ENCODE results near the gene GNAL.
A peak's percentile ranks its signal among the peaks of the same experiment; 100 is the strongest.
"Not testable (repeated sequence)": the region's sequence is repeated elsewhere in the genome, so short reads cannot be mapped to it uniquely, and the experiment has no call there.

Gene GNAL

DNA sequence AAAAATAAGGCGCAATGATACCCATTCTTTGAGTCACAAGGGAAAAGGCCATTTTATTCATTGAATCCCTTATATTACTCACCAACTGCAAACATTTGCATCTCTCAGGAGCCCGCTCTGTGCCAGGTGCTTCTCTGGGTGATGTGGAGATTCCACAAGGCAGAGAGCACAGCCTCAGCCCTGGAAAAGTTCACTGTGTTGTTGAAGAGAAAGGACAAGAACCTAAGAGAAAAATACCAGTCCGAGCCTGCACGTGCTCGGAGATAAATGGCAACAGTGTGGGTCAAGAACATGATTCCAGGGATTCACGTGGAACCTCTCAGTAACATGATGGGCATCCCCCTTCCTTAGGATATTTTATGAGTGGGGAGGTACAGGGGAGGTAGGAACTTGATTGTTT is 11.8 kb downstream of the GNAL start:
- Histone ChIP-seq H3K9ac (ENCODE audit: low read length) (no peak overlapping the region), H3K27ac (ENCODE audit: low read length) (no peak overlapping the region), H3K4me3 (ENCODE audit: low read length) (no peak overlapping the region), H3K36me3 (ENCODE audit: control insufficient read depth, low read depth, low read length) (no peaks in the 10 kb centered on the region), H3K9me3 (ENCODE audit: control insufficient read depth, low read depth, low read length) (no peaks in the 10 kb centered on the region), H3K27me3 (ENCODE audit: control insufficient read depth, insufficient read depth, low read length) (no peaks in the 10 kb centered on the region), H3K4me1 (ENCODE audit: control insufficient read depth, low read depth, low read length) (no peaks in the 10 kb centered on the region)

DNA sequence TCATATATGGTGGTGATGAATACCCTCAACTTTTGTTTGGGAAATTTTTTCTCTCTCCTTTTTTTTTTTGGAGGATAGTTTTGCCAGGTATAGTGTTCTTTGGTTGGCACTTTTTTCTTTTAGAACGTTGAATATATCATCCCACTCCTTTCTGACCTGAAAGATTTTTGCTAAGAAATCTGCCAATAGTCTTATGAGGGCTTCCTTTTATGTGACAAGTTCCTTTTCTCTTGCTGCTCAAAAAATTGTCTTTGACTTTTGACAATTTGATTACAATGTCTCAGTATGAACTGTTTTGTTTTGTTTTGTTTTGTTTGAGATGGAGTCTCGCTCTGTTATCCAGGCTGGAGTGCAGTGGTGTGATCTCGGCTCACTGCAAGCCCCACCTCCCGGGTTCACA is 21.5 kb downstream of the GNAL start:
- no peaks in the 10 kb centered on the region for H3K9me3 ChIP-seq (ENCODE audit: control insufficient read depth, low read depth, low read length)
- no peak overlapping the region for H3K27ac ChIP-seq (ENCODE audit: low read length)
- no peak overlapping the region for H3K4me3 ChIP-seq (ENCODE audit: low read length)
- H3K27me3 ChIP-seq (ENCODE audit: control insufficient read depth, insufficient read depth, low read length) = peaks cover 5% of the 10 kb centered on the region
- peaks cover 17% of the 10 kb centered on the region for H3K4me1 ChIP-seq (ENCODE audit: control insufficient read depth, low read depth, low read length)
- H3K36me3 ChIP-seq (ENCODE audit: control insufficient read depth, low read depth, low read length) = no peaks in the 10 kb centered on the region
- H3K9ac ChIP-seq (ENCODE audit: low read length) = no peak overlapping the region

DNA sequence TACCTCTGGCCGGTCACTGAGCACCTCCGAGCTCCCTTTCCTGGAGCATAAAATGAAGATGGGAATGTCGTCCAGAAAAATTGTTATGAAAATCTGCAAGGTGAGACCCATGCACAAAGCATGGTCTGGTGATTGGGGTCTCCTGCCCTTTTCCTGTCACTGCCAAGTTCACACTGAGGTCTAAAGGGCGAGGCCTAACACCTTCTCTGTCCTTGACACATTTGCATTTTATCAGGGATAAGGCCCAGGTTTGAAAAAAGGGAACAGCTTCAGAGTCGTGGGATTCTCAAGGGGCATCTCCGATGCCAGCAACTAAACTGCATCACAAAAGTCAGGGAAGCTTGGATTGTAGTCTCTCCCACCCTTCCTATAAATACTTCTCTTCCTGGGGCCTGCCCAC is 24.7 kb downstream of the GNAL start:
- Histone ChIP-seq H3K27ac (ENCODE audit: low read length) (no peak overlapping the region), H3K4me3 (ENCODE audit: low read length) (peak overlapping the region; percentile 29), H3K4me1 (ENCODE audit: control insufficient read depth, low read depth, low read length) (peaks cover 17% of the 10 kb centered on the region), H3K27me3 (ENCODE audit: control insufficient read depth, insufficient read depth, low read length) (peaks cover 5% of the 10 kb centered on the region), H3K9ac (ENCODE audit: low read length) (no peak overlapping the region), H3K9me3 (ENCODE audit: control insufficient read depth, low read depth, low read length) (no peaks in the 10 kb centered on the region), H3K36me3 (ENCODE audit: control insufficient read depth, low read depth, low read length) (no peaks in the 10 kb centered on the region)

DNA sequence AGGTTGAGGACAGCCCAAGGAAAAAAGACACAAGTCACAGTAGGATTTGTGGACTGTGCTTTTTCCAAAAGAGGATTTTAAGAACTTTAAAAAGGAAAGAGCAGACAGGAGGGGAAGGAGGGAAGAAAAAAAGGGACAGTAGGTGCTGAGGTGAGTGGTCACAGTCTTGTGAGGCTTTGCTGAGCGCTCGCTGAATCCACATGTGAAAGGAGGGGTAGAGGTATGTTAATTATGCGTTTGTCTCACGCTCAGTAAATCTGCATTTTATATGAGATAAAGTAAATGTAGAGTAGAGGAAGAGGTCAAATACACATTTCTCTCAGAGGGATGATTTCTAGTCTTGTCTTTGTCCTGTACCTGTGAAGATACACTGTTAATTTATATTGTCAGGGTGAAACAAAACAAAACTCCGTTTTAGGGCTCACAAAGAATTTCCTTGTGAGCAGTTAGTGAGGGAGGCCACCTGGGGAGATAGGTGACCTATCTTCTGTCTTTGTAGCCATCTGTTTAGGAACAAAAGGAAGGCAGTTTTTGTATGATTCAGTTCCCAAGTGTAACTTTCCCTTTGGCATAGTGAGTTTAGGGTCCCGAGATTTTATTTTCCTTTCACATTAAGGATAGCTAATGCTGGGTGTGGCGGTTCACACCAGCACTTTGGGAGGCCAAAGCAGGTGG is 25.3 kb downstream of the GNAL start:
- peak overlapping the region; percentile 29 for H3K4me3 ChIP-seq (ENCODE audit: low read length)
- peaks cover 5% of the 10 kb centered on the region for H3K27me3 ChIP-seq (ENCODE audit: control insufficient read depth, insufficient read depth, low read length)
- H3K9ac ChIP-seq (ENCODE audit: low read length) = no peak overlapping the region

DNA sequence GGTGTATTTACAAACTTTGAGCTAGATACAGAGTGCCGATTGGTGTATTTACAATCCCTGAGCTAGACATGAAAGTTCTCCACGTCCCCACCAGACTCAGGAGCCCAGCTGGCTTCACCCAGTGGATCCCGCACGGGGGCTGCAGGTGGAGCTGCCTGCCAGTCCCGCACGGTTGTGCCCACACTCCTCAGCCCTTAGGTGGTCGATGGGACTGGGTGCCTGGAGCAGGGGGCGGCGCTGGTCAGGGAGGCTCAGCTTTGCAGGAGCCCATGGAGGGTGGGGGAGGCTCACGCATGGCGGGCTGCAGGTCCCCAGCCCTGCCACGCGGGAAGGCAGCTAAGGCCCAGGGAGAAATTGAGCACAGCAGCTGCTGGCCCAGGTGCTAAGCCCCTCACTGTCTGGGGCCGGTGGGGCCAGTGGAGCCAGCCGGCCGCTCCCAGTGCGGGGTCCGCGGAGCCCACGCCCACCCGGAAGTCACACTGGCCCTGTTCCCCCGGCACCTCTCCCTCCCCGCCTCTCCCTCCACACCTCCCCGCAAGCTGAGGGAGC is 27.8 kb downstream of the GNAL start:
- H3K4me3 ChIP-seq (ENCODE audit: low read length); H3K9ac ChIP-seq (ENCODE audit: low read length); H3K27ac ChIP-seq (ENCODE audit: low read length); H3K36me3 ChIP-seq (ENCODE audit: control insufficient read depth, low read depth, low read length); H3K27me3 ChIP-seq (ENCODE audit: control insufficient read depth, insufficient read depth, low read length); H3K9me3 ChIP-seq (ENCODE audit: control insufficient read depth, low read depth, low read length): not testable (repeated sequence)
- H3K4me1 ChIP-seq (ENCODE audit: control insufficient read depth, low read depth, low read length) = peaks cover 14% of the 10 kb centered on the region

More for the DNA sequence above, 25.3 kb downstream of the GNAL start:
- Histone ChIP-seq H3K4me1 (ENCODE audit: control insufficient read depth, low read depth, low read length) (peaks cover 17% of the 10 kb centered on the region), H3K36me3 (ENCODE audit: control insufficient read depth, low read depth, low read length) (no peaks in the 10 kb centered on the region), H3K9me3 (ENCODE audit: control insufficient read depth, low read depth, low read length) (no peaks in the 10 kb centered on the region), H3K27ac (ENCODE audit: low read length) (no peak overlapping the region)

DNA sequence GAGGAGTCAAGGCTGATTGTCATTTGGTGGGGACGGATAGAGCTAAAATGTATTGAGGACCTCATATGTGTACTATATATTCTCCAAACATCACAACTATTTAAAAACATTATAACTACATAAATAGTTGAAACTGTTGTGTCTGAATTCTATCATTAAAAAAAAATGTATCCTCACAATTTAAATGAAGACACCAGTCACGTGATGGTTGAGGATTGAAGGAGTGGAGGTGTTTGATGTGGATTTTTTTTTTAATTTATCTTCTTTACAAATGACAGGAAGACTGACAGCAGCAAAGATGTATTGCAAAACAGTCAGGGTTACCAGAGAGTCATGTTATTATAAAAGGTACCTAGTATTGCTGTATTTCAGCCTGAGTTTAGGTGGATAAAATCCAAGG is 30.0 kb downstream of the GNAL start:
- H3K9me3 ChIP-seq (ENCODE audit: control insufficient read depth, low read depth, low read length) = no peaks in the 10 kb centered on the region
- no peaks in the 10 kb centered on the region for H3K27me3 ChIP-seq (ENCODE audit: control insufficient read depth, insufficient read depth, low read length)
- H3K4me1 ChIP-seq (ENCODE audit: control insufficient read depth, low read depth, low read length) = peaks cover 14% of the 10 kb centered on the region
- H3K27ac ChIP-seq (ENCODE audit: low read length) = no peak overlapping the region
- no peak overlapping the region for H3K4me3 ChIP-seq (ENCODE audit: low read length)
- no peak overlapping the region for H3K9ac ChIP-seq (ENCODE audit: low read length)
- no peaks in the 10 kb centered on the region for H3K36me3 ChIP-seq (ENCODE audit: control insufficient read depth, low read depth, low read length)

DNA sequence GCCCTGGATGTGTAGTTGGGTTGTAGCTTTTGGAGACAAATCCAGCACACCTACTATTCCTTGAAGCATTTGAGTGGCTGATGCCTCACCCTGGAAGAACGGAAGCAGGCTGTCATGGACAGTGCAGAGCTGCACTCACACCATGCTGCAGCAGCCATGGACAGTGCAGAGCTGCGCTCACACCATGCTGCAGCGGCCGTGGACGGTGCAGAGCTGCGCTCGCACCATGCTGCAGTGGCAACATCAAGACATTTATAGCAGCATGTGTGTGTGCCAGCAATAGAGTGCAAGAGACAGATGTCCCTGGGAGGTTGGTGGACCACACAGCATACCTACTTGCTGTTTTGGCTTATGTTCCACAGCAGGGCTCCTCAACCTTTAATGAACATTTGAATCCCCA is 30.6 kb downstream of the GNAL start:
- no peak overlapping the region for H3K27ac ChIP-seq (ENCODE audit: low read length)
- no peaks in the 10 kb centered on the region for H3K9me3 ChIP-seq (ENCODE audit: control insufficient read depth, low read depth, low read length)
- H3K36me3 ChIP-seq (ENCODE audit: control insufficient read depth, low read depth, low read length) = no peaks in the 10 kb centered on the region
- H3K27me3 ChIP-seq (ENCODE audit: control insufficient read depth, insufficient read depth, low read length) = no peaks in the 10 kb centered on the region
- no peak overlapping the region for H3K9ac ChIP-seq (ENCODE audit: low read length)
- H3K4me3 ChIP-seq (ENCODE audit: low read length) = no peak overlapping the region
- peaks cover 10% of the 10 kb centered on the region for H3K4me1 ChIP-seq (ENCODE audit: control insufficient read depth, low read depth, low read length)

DNA sequence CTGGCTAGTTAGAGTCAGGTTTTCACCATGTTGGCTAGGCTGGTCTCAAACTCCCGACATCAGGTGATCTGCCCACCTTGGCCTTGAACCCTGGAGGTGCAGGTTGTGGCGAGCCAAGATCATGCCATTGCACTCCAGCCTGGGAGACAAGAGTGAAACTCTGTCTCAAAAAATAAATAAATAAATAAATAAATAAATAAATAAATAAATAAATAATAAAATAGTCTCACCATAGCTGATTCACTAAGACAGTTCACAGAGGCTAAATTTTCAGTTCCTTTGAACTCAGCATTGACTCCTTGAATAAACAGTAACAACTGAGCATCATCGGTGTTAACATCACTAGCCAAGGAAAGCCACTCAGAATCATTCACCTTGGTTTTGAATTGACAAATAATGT is 32.7 kb downstream of the GNAL start:
- no peaks in the 10 kb centered on the region for H3K27me3 ChIP-seq (ENCODE audit: control insufficient read depth, insufficient read depth, low read length)
- peaks cover 8% of the 10 kb centered on the region for H3K4me1 ChIP-seq (ENCODE audit: control insufficient read depth, low read depth, low read length)
- no peak overlapping the region for H3K4me3 ChIP-seq (ENCODE audit: low read length)
- H3K27ac ChIP-seq (ENCODE audit: low read length) = no peak overlapping the region
- no peaks in the 10 kb centered on the region for H3K9me3 ChIP-seq (ENCODE audit: control insufficient read depth, low read depth, low read length)
- no peak overlapping the region for H3K9ac ChIP-seq (ENCODE audit: low read length)
- H3K36me3 ChIP-seq (ENCODE audit: control insufficient read depth, low read depth, low read length) = no peaks in the 10 kb centered on the region

DNA sequence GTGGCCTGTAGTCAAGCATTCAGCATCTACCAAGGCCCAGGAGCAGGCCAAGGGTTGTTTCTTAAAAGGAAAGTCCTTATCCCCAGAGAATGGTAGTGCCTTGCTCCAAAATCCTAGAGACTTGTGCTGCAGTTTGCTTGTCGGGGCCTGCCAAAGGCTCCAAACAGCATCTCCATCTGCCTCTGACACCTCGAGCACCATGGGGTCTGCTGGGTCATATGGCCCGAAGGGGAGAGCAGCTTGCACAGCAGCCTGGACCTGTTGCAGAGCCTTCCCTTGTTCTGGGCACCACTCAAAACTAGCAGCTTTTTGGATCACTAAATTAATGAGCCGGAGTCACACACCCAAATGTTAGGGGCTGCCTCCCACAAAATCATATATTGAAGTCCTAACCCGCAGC is 35.7 kb downstream of the GNAL start:
- peaks cover 8% of the 10 kb centered on the region for H3K4me1 ChIP-seq (ENCODE audit: control insufficient read depth, low read depth, low read length)

DNA sequence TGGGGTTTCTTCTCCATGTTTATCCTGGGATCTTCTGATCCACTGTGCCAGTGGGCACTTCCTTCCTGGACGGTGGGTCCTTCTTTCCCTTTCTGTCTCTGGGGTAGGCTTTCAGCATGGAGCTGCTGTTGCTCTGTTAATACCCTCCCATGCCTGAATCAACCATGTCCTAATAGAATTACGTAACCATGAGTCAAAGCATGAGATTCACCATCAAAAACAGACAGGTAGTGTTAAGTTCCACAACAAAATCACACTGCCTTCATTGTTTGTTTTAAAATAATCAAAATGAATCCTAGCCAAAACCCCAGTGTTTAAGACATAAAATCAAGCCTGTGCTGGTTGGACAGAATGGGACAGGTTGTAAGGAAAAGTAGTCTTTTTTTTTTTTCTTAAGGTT is 37.5 kb downstream of the GNAL start:
- peaks cover 8% of the 10 kb centered on the region for H3K4me1 ChIP-seq (ENCODE audit: control insufficient read depth, low read depth, low read length)
- H3K36me3 ChIP-seq (ENCODE audit: control insufficient read depth, low read depth, low read length) = no peaks in the 10 kb centered on the region
- H3K9me3 ChIP-seq (ENCODE audit: control insufficient read depth, low read depth, low read length) = no peaks in the 10 kb centered on the region
- H3K9ac ChIP-seq (ENCODE audit: low read length) = no peak overlapping the region
- H3K27me3 ChIP-seq (ENCODE audit: control insufficient read depth, insufficient read depth, low read length) = no peaks in the 10 kb centered on the region
- no peak overlapping the region for H3K4me3 ChIP-seq (ENCODE audit: low read length)
- no peak overlapping the region for H3K27ac ChIP-seq (ENCODE audit: low read length)

More for the DNA sequence above, 35.7 kb downstream of the GNAL start:
- Histone ChIP-seq H3K9ac (ENCODE audit: low read length) (no peak overlapping the region), H3K36me3 (ENCODE audit: control insufficient read depth, low read depth, low read length) (no peaks in the 10 kb centered on the region), H3K4me3 (ENCODE audit: low read length) (no peak overlapping the region), H3K27me3 (ENCODE audit: control insufficient read depth, insufficient read depth, low read length) (no peaks in the 10 kb centered on the region), H3K27ac (ENCODE audit: low read length) (no peak overlapping the region), H3K9me3 (ENCODE audit: control insufficient read depth, low read depth, low read length) (no peaks in the 10 kb centered on the region)

DNA sequence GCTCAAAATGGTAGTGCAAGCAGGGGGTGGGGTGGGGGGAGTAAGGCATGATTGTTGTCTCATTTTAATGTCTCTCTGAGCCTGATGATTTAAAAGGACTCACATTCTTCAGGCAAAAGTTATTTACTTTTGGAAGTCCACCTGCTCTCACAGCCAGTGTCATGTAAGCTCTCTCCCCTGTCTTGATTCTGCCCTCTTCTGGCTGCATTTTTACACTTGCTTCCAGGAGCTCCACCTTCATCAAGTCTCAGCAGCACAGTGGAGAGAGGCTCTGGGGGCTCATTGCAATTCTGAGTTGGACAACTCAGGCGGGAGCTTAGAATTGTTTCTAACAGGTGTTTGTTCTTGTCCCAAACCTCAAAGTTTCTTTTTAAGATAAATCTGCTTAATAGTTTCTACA is 39.2 kb downstream of the GNAL start:
- H3K4me1 ChIP-seq (ENCODE audit: control insufficient read depth, low read depth, low read length) = peaks cover 8% of the 10 kb centered on the region
- H3K4me3 ChIP-seq (ENCODE audit: low read length) = no peak overlapping the region
- H3K27ac ChIP-seq (ENCODE audit: low read length) = no peak overlapping the region
- peaks cover 1% of the 10 kb centered on the region for H3K27me3 ChIP-seq (ENCODE audit: control insufficient read depth, insufficient read depth, low read length)
- no peak overlapping the region for H3K9ac ChIP-seq (ENCODE audit: low read length)
- H3K36me3 ChIP-seq (ENCODE audit: control insufficient read depth, low read depth, low read length) = no peaks in the 10 kb centered on the region
- H3K9me3 ChIP-seq (ENCODE audit: control insufficient read depth, low read depth, low read length) = no peaks in the 10 kb centered on the region

DNA sequence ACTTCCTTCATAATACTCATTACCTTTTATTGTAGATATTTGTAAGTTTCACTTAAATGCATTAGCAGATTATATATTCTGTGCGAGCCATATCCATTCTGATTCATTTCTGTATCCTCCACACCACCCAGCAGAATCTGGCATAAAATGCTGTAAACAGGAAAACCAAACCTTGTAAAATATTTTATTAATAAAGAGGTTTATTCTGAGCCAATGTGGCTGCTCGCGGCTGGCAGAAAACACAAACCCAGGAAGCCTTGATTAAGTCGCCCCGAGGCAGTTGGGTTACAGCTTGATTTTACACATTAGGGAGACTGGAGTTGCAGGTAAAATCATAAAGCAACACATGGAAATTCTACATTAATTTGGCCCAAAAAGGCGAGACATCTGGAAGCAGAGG is 40.5 kb downstream of the GNAL start:
- Histone ChIP-seq H3K36me3 (ENCODE audit: control insufficient read depth, low read depth, low read length) (no peaks in the 10 kb centered on the region), H3K4me3 (ENCODE audit: low read length) (no peak overlapping the region), H3K9me3 (ENCODE audit: control insufficient read depth, low read depth, low read length) (no peaks in the 10 kb centered on the region), H3K4me1 (ENCODE audit: control insufficient read depth, low read depth, low read length) (no peaks in the 10 kb centered on the region), H3K27me3 (ENCODE audit: control insufficient read depth, insufficient read depth, low read length) (peaks cover 7% of the 10 kb centered on the region), H3K27ac (ENCODE audit: low read length) (no peak overlapping the region), H3K9ac (ENCODE audit: low read length) (no peak overlapping the region)

Data from iPS-18a (cell line).